GM10266 (cell line): ENCODE data around the gene PPIL3.

Experiments used
- DNase-seq: peaks from one replicate; pipeline ENCODE4 v3.0.0; 2012; ENCODE audit errors: extremely low spot score
- CTCF ChIP-seq: IDR thresholded peaks from 2 replicates; pipeline ENCODE4 v1.5.1; 2012; ENCODE audit warnings: mild to moderate bottlenecking, low read depth; ENCODE audit not compliant: control insufficient read depth, insufficient read depth; ENCODE audit errors: missing control alignments

Gene PPIL3

GRCh38 chr2:200871151-200871550, 17.7 kb downstream of the PPIL3 start:
- no peak for DNase-seq
- no peak for TF ChIP-seq CTCF

DNA sequence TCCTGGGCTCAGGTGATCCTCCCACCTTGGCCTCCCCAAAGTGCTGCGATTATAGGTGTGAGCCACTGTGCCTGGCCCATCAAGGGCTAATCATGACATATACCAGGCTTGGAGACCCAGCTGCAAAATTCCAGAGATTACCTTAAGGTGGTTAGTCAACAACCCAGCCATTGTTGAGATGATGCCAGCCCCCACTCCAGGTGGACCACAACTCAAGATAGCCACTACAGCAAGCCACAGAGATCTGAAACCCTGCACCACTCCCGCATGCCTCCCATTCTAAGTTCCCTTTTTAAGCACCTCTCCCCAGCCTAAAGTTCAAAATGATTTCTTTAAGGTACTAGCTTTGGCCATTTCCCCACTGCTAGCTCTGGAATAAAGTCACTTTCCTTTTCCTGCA, 19.9 kb downstream of the PPIL3 start:
- TF ChIP-seq CTCF: no peak
- DNase-seq: no peak

DNA sequence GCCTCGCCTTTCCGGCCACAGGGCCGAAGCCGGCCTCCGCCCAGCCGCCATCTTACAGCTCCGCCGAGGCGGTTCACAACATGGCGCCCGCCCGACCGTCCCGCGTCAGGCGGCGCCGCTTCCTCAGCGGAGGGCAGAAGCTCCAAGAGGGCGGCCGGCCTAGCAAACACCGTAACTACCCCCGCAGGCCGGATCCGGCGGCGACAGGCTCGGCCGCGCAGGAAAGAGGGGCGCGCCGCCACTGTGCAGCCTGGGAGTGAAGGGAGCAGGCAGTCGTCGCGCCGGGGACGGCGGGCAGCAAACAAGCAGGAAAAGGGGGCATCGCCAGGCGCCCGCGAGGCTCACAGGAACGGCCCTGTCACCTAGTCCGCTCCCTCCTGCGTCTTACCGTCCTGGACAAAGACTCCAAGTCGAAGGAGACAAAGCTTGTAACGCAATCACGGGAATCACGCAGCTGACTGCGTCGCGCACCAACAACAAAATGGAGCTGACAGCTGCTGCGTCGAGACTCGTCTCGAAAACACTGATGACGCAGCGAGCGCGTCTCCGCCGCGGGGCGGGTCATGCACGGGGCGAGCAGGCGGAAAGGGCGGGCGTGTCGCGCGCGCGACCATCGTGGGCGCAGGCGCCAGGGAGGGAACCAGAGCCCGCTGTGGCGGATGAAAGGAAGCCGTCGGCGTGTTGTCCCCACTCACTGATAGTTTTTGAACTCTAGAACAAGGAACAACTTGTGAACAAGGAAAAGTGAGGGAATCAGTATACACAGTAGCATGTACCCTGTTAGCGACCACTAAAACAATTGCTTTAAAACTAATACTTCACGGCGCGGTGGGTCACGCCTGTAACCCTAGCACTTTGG, 24.5 kb downstream of the PPIL3 start, which contains the start of gene CLK1:
CLK1 (minus strand) TSS at position 483 of the 859 bp plus-strand sequence. CDS start 2,796 bp downstream, outside the sequence.
- no peak for TF ChIP-seq CTCF
- DNase-seq: peak; percentile 91

GRCh38 chr2:200863782-200864175, 25.1 kb downstream of the PPIL3 start:
- no peak for TF ChIP-seq CTCF
- no peak for DNase-seq

DNA sequence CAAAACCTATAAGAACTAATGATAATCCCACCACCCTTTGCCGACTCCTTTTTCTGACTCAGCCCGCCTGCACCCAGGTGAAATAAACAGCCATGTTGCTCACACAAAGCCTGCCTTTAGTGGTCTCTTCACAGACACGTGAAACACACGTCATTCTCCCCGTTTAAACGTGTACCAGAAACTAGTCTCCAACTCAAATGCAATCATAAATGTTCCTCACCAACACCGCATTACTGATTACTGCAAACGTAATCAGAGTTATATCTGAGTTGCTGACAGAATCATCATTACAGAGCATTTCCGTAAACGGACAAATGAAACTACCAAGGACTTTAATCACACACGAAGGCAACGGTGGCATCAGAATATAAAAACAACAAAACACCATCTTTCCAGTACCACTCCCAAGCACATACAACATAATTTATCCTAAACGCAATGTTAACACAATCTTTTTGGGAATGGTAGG, 26.3 kb downstream of the PPIL3 start:
- no peak for TF ChIP-seq CTCF
- peak; percentile 58 for DNase-seq

DNA sequence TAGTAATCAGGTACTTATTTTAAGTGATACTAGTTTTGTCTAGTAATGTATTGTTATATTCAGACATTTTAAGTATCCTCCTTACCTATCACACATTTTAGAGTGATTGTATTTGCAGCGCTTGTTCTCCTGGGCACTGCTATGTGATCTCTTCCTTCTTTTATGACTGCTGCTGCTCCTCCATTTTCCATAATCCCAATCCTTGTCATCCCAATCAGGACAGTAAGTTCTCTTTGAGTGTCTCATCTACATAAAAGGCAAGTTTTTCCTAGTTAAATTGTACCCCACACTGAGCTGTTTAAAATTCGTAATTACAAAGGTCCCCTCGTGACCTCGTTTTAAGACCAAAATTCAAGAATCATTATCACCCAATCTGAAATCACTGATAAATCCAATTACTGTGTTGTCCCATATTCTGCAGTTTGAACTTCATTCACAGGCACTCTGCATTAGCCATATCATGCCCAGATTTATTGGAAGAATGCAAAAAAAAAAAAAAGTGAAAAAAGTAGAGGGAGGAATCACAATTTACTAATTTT, 27.2 kb downstream of the PPIL3 start:
- no peak for DNase-seq
- no peak for TF ChIP-seq CTCF

DNA sequence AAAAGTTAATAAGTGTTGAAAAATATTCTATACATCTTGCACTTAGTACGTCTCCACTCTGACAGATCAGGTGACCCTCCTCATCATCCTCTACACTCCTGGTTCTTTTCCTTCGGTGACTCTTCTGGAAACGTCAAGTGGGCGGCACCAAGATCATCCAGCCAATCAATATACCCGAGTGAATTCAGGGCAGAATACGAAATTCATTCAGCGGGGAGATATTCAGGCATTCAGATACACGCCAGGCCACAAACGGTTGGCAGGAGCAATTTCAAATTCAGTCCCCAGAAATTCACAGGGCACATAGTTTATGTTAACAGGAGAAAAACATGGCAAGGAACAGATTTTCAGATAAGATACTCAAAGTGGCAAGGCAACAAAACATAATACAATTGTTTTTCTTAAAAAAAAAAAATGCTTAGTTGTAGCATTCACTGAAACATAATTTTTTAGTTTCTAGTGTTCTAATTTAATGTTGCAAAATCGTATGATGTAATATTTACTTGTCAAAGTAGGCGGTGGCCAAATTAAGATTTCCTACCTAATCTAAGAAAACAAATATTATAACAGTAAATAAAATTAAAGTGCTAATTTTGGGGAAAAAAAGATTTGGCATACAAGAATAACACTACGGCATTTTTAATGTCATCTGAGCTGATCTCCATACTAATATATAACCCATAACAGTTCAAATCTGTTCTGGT, 28.6 kb downstream of the PPIL3 start:
- TF ChIP-seq CTCF: no peak
- DNase-seq: no peak
